ENCODE data around the gene GIPC3.

DNA sequence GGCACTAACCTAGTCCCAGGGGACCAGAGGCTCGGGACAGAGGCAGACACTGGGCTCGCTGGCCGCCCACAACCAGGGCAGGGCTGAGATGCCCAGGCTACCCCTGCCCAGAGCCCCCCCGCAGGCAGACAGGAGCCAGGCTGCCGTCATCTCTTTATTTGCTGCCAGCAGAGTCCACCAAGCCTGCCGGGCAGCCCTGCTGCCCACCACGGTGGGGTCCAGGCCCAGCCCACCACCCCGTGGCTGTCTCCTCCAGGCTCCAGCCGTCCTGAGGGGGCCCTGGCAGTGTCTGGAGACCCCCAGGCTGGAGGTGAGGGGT is 41.3 kb upstream of the GIPC3 start:
- TF ChIP-seq HOXA7 (CRISPR knock-in tag; IDR thresholded peaks at IDR 0.05), result no peak
- TF ChIP-seq, protein P1, sequence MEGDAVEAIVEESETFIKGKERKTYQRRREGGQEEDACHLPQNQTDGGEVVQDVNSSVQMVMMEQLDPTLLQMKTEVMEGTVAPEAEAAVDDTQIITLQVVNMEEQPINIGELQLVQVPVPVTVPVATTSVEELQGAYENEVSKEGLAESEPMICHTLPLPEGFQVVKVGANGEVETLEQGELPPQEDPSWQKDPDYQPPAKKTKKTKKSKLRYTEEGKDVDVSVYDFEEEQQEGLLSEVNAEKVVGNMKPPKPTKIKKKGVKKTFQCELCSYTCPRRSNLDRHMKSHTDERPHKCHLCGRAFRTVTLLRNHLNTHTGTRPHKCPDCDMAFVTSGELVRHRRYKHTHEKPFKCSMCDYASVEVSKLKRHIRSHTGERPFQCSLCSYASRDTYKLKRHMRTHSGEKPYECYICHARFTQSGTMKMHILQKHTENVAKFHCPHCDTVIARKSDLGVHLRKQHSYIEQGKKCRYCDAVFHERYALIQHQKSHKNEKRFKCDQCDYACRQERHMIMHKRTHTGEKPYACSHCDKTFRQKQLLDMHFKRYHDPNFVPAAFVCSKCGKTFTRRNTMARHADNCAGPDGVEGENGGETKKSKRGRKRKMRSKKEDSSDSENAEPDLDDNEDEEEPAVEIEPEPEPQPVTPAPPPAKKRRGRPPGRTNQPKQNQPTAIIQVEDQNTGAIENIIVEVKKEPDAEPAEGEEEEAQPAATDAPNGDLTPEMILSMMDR (IDR thresholded peaks at IDR 0.05), result no peak
- TF ChIP-seq POLR2A (IDR thresholded peaks at IDR 0.05; ENCODE audit: low read length), result no peak
- TF ChIP-seq MAZ (IDR thresholded peaks at IDR 0.05; ENCODE audit: borderline replicate concordance, low read depth, low read length), result no peak
- no peak for TF ChIP-seq ESRRA (IDR thresholded peaks at IDR 0.05; ENCODE audit: borderline replicate concordance, low read length)
- no peak for TF ChIP-seq SMC3 (IDR thresholded peaks at IDR 0.05)
